LNCaP clone FGC (cell line): ENCODE results near the gene SREBF2.
"Not testable (repeated sequence)": the region's sequence is repeated elsewhere in the genome, so short reads cannot be mapped to it uniquely, and the experiment has no call there.

Source experiments
- DNase-seq: peaks from one replicate; pipeline ENCODE4 v3.0.0-alpha.2; 2011; ENCODE audit warnings: low read depth
- H3K4me3 ChIP-seq: 2 replicates; pipeline ENCODE4 v1.5.1; 2011; ENCODE audit warnings: mild to moderate bottlenecking, low read depth, low read length, control low read depth
- TF ChIP-seq, protein P1 (sequence below): IDR thresholded peaks from 2 replicates; pipeline ENCODE4 v1.5.1; 2012; ENCODE audit warnings: mild to moderate bottlenecking; ENCODE audit not compliant: control insufficient read depth, insufficient read depth; ENCODE audit errors: extremely low read depth

Gene SREBF2

DNA sequence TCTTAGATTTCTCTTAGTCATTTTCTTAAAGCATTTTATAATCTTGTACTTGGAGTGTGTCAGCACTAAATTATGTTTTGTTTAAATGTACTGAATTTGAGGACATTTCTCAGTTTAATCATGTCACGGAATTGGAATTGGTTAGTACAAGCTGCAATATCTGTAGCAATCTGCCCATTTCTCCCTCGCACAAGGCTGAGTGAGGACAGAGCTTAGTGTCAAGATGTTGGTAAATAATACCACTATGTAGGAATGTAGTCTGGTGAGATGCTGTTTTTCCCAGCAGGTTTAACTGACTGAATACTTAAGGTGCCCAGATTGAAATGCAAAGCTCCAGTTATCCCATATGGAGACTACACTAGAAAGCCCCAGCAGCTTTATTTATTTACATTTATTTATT lies 30.6 kb downstream of the SREBF2 start:
- TF ChIP-seq, protein P1, sequence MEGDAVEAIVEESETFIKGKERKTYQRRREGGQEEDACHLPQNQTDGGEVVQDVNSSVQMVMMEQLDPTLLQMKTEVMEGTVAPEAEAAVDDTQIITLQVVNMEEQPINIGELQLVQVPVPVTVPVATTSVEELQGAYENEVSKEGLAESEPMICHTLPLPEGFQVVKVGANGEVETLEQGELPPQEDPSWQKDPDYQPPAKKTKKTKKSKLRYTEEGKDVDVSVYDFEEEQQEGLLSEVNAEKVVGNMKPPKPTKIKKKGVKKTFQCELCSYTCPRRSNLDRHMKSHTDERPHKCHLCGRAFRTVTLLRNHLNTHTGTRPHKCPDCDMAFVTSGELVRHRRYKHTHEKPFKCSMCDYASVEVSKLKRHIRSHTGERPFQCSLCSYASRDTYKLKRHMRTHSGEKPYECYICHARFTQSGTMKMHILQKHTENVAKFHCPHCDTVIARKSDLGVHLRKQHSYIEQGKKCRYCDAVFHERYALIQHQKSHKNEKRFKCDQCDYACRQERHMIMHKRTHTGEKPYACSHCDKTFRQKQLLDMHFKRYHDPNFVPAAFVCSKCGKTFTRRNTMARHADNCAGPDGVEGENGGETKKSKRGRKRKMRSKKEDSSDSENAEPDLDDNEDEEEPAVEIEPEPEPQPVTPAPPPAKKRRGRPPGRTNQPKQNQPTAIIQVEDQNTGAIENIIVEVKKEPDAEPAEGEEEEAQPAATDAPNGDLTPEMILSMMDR: no peak
- H3K4me3 ChIP-seq: no peak overlapping the region
- peak; percentile 22 for DNase-seq

DNA sequence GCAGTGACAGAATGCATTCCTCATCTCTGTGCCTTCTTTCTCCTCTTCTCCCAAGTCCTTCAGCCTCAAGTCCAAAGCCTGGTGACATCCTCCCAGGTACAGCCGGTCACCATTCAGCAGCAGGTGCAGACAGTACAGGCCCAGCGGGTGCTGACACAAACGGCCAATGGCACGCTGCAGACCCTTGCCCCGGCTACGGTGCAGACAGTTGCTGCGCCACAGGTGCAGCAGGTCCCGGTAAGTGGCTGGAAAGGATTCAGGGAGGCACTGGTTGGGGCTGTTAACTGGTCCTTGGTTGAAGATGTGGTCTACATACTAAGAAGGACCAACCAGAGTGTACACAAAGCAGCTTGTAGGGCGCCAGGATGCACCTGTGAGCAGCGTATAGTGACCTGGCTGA lies 35.7 kb downstream of the SREBF2 start:
- TF ChIP-seq, protein P1: no peak
- H3K4me3 ChIP-seq: no peak overlapping the region
- DNase-seq: no peak

DNA sequence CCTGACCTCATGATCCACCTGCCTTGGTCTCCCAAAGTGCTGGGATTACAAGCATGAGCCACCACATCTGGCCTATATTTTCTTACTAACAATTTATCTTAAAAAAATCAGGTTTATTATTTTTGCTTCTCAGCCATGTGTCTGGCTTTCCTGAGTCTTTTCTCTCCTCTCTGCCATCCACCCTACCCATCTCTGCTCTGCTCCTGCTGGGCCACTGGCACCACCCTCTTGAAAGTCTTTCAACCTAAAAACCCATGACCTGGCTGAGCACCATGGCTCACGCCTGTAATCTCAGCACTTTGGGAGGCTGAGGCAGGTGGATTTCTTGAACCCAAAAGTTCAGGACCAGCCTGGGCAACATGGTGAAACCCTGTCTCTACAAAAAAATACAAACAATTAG lies 37.2 kb downstream of the SREBF2 start:
- DNase-seq: not testable (repeated sequence)

DNA sequence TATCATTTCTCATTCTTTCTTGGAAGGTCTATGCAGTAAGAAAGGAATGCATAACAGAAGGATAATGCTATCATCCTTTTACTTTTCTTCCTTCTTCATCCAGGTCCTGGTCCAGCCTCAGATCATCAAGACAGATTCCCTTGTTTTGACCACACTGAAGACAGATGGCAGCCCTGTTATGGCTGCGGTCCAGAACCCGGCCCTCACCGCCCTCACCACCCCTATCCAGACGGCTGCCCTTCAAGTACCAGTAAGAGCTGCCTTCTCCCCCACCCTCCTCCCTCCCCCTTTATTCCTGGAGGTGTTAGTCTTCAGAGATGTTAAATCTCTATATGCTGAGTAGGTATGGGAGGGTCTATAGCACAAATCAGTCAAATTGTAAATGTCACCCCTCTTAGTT lies 37.9 kb downstream of the SREBF2 start:
- H3K4me3 ChIP-seq: no peak overlapping the region
- TF ChIP-seq, protein P1: no peak
- no peak for DNase-seq

More for the DNA sequence above, 37.2 kb downstream of the SREBF2 start:
- not testable (repeated sequence) for H3K4me3 ChIP-seq

DNA sequence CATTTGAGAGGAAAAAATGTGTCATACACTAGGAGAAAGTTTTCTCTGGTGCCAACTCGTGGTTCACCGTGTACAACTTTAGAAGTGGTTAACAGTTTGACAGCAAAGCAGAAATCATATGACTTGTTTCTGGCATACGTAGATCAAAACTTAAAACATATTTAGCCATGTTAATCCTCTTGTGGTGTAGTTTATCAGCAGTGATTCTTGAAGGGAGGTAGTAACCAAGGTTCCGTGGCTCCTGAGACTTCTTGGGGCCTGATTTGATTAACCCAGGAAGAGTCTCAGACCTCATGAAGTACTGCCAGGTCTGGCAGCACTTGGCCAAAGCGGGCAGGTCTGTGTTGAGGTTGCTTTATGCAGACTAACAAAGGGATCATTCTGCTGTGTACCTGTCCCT lies 40.5 kb downstream of the SREBF2 start:
- no peak overlapping the region for H3K4me3 ChIP-seq
- TF ChIP-seq, protein P1: no peak
- no peak for DNase-seq

DNA sequence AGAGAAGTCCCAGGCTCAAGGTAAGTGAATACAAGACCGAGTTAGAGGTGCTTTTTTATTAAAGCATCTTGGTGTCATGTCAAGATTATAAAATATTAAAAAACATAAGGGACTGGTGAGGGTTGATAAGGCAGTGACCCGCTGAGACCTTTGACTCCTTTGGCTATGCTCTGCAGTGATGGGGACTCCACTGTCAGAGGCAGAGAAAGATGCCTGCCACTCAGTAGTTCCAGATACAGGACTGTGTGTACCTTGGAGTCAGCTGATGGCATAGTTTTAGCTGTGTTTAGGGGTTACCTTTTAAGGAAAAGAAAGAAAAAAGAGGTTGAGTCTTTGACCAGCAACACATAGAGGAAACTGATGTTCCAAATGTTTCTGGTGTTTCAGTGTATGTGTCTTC lies 41.2 kb downstream of the SREBF2 start:
- DNase-seq: no peak
- no peak overlapping the region for H3K4me3 ChIP-seq
- TF ChIP-seq, protein P1: no peak

DNA sequence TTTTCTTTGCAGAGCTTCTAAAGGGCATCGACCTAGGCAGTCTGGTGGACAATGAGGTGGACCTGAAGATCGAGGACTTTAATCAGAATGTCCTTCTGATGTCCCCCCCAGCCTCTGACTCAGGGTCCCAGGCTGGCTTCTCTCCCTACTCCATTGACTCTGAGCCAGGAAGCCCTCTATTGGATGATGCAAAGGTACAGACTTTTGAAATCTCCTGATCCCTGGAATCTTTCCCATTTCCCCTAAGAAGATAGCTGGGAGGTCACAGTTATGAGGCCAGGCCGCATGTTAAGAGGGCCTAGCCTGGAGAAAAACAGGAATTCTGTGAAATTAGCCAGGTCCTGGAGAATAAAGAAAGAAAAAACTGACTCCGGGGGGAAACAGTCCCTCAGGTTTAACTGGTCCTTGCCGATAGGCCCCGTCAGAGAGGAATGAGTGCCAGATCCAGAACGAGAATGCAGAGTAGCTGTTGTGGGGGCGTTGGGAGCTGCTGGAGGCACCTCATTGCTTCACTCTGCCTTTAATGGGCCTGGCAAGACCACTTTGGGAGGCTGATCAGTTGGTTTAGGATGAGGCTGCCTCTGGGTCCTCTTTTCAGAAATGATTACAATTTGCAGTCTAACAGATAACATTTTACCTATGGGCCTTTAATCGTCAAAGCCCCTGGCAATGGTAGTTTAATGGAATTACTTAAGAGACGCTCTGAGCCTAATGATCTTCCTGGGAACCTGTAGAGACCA lies 42.8 kb downstream of the SREBF2 start:
- no peak for DNase-seq
- H3K4me3 ChIP-seq: no peak overlapping the region
- TF ChIP-seq, protein P1: no peak
